ENCODE results near the gene C2orf49. TPM values are rescaled to one million over a fixed set of nuclear protein-coding genes. Genes with fewer than 3 reads are reported as not detected.

Gene C2orf49
- total RNA-seq, 1 donor from 2014 or later = 13.0 TPM

GRCh38 chr2:105369777-105370690 lies 32.7 kb downstream of the C2orf49 start:
- peaks cover 32 to 45% (median 33%) of the 10 kb centered on the region in 3 donors for H3K4me1 ChIP-seq (ENCODE audit: control insufficient read depth in 3 of 3, insufficient read depth in 3 of 3, low read length in 3 of 3)
- no peaks in the 10 kb centered on the region for H3K27me3 ChIP-seq (ENCODE audit: control insufficient read depth in 3 of 3, insufficient read depth in 3 of 3, low read length in 3 of 3)
- H3K36me3 ChIP-seq (ENCODE audit: control insufficient read depth in 3 of 3, insufficient read depth in 3 of 3, low read length in 3 of 3) = peaks cover 20 to 37% (median 22%) of the 10 kb centered on the region in 3 donors
- H3K27ac ChIP-seq (ENCODE audit: low read depth, low read length) = no peak overlapping the region
- H3K9me3 ChIP-seq (ENCODE audit: control insufficient read depth in 3 of 3, low read length in 3 of 3) = no peaks in the 10 kb centered on the region
- no peak overlapping the region for H3K4me3 ChIP-seq (ENCODE audit: low read length in 3 of 3)
- no peak overlapping the region for H3K9ac ChIP-seq (ENCODE audit: low read depth in 1 of 3, low read length in 3 of 3)

DNA sequence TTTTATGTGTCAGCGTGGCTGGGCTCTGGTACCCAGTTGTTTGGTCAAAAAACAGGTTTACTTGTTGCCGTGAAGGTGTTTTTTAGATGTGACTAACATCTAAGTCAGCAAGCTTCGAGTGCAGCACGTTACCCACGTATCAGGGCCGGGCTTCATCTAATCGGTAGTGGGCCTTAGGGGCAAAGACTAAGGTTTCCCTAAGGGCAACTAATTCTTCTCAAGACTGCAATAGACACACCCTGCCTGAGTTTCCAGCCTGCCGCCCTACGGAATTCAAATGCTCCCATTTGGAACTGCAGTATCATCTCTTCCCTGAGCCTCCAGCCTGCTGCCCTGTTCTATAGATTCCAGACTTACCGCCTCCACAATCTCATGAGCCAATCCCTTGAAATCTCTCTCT lies 33.8 kb downstream of the C2orf49 start:
- no peak overlapping the region for H3K9ac ChIP-seq (ENCODE audit: low read depth in 1 of 3, low read length in 3 of 3)
- H3K4me3 ChIP-seq (ENCODE audit: low read length in 3 of 3) = no peak overlapping the region
- H3K27ac ChIP-seq (ENCODE audit: low read depth, low read length) = no peak overlapping the region
- H3K36me3 ChIP-seq (ENCODE audit: control insufficient read depth in 3 of 3, insufficient read depth in 3 of 3, low read length in 3 of 3) = peaks cover 14 to 33% (median 16%) of the 10 kb centered on the region in 3 donors
- no peaks in the 10 kb centered on the region for H3K9me3 ChIP-seq (ENCODE audit: control insufficient read depth in 3 of 3, low read length in 3 of 3)
- H3K27me3 ChIP-seq (ENCODE audit: control insufficient read depth in 3 of 3, insufficient read depth in 3 of 3, low read length in 3 of 3) = no peaks in the 10 kb centered on the region
- peaks cover 44 to 57% (median 44%) of the 10 kb centered on the region in 3 donors for H3K4me1 ChIP-seq (ENCODE audit: control insufficient read depth in 3 of 3, insufficient read depth in 3 of 3, low read length in 3 of 3)

DNA sequence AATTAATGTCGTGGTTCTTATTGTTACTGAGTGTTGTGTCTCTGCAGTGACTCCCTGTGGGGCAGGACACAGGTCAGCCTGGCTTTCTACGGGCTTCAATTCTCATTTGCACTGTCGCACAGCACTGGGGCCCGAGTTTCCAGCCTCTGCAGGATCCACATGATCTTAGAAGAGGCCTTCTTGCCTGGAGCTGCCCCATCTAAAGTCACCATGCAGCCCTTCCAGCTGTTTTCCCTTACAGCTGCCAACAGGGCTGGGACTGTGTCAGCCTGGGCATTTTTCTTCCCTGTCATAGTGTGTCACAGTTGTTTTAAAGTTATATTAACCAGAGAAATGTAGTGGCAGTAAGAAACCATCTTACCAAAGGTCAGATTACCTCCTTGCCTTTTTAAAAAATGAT lies 34.5 kb downstream of the C2orf49 start:
- no peaks in the 10 kb centered on the region for H3K27me3 ChIP-seq (ENCODE audit: control insufficient read depth in 3 of 3, insufficient read depth in 3 of 3, low read length in 3 of 3)
- H3K27ac ChIP-seq (ENCODE audit: low read depth, low read length) = peak overlapping the region; percentile 29

DNA sequence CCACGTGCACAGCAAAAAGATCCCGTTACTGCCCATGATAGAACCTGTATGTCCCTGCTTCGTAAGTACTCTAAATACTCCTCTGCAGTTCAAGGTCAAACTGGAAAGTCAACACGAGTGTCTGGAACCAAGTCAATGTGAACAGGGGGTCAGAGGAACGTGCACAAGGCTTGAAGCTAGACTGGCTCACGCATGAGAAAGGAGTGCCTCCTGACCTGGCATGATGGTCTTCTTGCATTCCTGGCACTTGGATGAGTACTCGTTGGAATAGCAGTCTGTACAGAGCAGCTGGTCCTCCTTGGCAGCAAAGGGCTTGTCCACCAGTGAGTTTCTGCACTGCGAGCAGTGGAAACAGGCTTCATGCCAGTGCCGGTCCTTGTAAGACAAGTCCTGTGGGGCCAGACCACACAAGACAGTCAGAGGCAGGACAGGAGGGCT lies 36.0 kb downstream of the C2orf49 start:
- H3K9ac ChIP-seq (ENCODE audit: low read depth in 1 of 3, low read length in 3 of 3) = peak overlapping the region; percentile 28 to 71 (median 57)
- no peaks in the 10 kb centered on the region for H3K9me3 ChIP-seq (ENCODE audit: control insufficient read depth in 3 of 3, low read length in 3 of 3)
- H3K4me1 ChIP-seq (ENCODE audit: control insufficient read depth in 3 of 3, insufficient read depth in 3 of 3, low read length in 3 of 3) = peaks cover 59 to 79% (median 63%) of the 10 kb centered on the region in 3 donors
- no peaks in the 10 kb centered on the region for H3K27me3 ChIP-seq (ENCODE audit: control insufficient read depth in 3 of 3, insufficient read depth in 3 of 3, low read length in 3 of 3)
- H3K4me3 ChIP-seq (ENCODE audit: low read length in 3 of 3) = peak overlapping the region; percentile 32 to 47 (median 38)
- H3K27ac ChIP-seq (ENCODE audit: low read depth, low read length) = peak overlapping the region; percentile 76
- peaks cover 3 to 15% (median 9%) of the 10 kb centered on the region in 3 donors for H3K36me3 ChIP-seq (ENCODE audit: control insufficient read depth in 3 of 3, insufficient read depth in 3 of 3, low read length in 3 of 3)

More for the DNA sequence above, 34.5 kb downstream of the C2orf49 start:
- no peak overlapping the region for H3K9ac ChIP-seq (ENCODE audit: low read depth in 1 of 3, low read length in 3 of 3)
- peaks cover 10 to 28% (median 12%) of the 10 kb centered on the region in 3 donors for H3K36me3 ChIP-seq (ENCODE audit: control insufficient read depth in 3 of 3, insufficient read depth in 3 of 3, low read length in 3 of 3)
- no peaks in the 10 kb centered on the region for H3K9me3 ChIP-seq (ENCODE audit: control insufficient read depth in 3 of 3, low read length in 3 of 3)
- H3K4me1 ChIP-seq (ENCODE audit: control insufficient read depth in 3 of 3, insufficient read depth in 3 of 3, low read length in 3 of 3) = peaks cover 50 to 63% (median 50%) of the 10 kb centered on the region in 3 donors
- no peak overlapping the region for H3K4me3 ChIP-seq (ENCODE audit: low read length in 3 of 3)

DNA sequence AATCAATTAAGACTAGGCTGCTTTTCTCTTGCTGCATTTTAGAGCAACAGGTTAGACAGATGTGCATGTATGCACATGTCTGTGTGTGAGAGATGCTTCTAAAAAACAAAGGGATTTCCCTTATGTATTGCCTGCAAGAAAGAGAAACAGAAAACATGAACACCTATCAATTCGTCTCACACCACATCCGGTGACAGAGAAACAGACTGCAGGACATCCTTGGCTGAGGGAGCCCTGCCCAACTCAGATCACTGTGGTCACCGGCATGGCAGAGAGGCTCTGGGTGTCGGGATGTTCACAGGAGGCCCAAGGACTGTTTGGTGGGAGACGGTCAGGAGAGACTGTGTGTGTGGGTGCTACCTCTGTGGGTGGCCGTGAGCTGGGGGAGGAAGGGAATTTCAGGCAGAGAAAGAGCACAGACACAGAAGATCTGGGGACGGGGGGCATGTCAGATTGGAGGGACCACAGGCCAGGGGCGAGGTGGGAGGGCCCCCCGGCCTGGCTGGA lies 36.6 kb downstream of the C2orf49 start:
- H3K36me3 ChIP-seq (ENCODE audit: control insufficient read depth in 3 of 3, insufficient read depth in 3 of 3, low read length in 3 of 3) = peaks cover 4 to 10% (median 9%) of the 10 kb centered on the region in 3 donors
- peak overlapping the region; percentile 32 to 47 (median 38) for H3K4me3 ChIP-seq (ENCODE audit: low read length in 3 of 3)
- peak overlapping the region; percentile 57 to 71 (median 62) for H3K9ac ChIP-seq (ENCODE audit: low read depth in 1 of 3, low read length in 3 of 3)
- H3K27me3 ChIP-seq (ENCODE audit: control insufficient read depth in 3 of 3, insufficient read depth in 3 of 3, low read length in 3 of 3) = no peaks in the 10 kb centered on the region
- H3K4me1 ChIP-seq (ENCODE audit: control insufficient read depth in 3 of 3, insufficient read depth in 3 of 3, low read length in 3 of 3) = peaks cover 64 to 84% (median 69%) of the 10 kb centered on the region in 3 donors
- H3K9me3 ChIP-seq (ENCODE audit: control insufficient read depth in 3 of 3, low read length in 3 of 3) = no peaks in the 10 kb centered on the region
- peak overlapping the region; percentile 76 for H3K27ac ChIP-seq (ENCODE audit: low read depth, low read length)

- Histone ChIP-seq H3K27ac (ENCODE audit: low read depth, low read length) (peak overlapping the region; percentile 76), H3K36me3 (ENCODE audit: control insufficient read depth in 3 of 3, insufficient read depth in 3 of 3, low read length in 3 of 3) (peaks cover 4 to 9% (median 7%) of the 10 kb centered on the region in 3 donors), H3K9ac (ENCODE audit: low read depth in 1 of 3, low read length in 3 of 3) (peak overlapping the region in 2 of 3 donors; percentile 7 to 71), H3K9me3 (ENCODE audit: control insufficient read depth in 3 of 3, low read length in 3 of 3) (no peaks in the 10 kb centered on the region), H3K27me3 (ENCODE audit: control insufficient read depth in 3 of 3, insufficient read depth in 3 of 3, low read length in 3 of 3) (no peaks in the 10 kb centered on the region), H3K4me1 (ENCODE audit: control insufficient read depth in 3 of 3, insufficient read depth in 3 of 3, low read length in 3 of 3) (peaks cover 69 to 89% (median 78%) of the 10 kb centered on the region in 3 donors), H3K4me3 (ENCODE audit: low read length in 3 of 3) (no peak overlapping the region)
Measured at GRCh38 chr2:105375001-105375561, 37.7 kb downstream of the C2orf49 start.

GRCh38 chr2:105376010-105376409 lies 38.7 kb downstream of the C2orf49 start:
- H3K4me3 ChIP-seq (ENCODE audit: low read length in 3 of 3) = peak overlapping the region in 2 of 3 donors; percentile 25 to 29
- peak overlapping the region; percentile 76 for H3K27ac ChIP-seq (ENCODE audit: low read depth, low read length)
- H3K9ac ChIP-seq (ENCODE audit: low read depth in 1 of 3, low read length in 3 of 3) = peak overlapping the region in 1 of 3 donors; percentile 26
- no peaks in the 10 kb centered on the region for H3K27me3 ChIP-seq (ENCODE audit: control insufficient read depth in 3 of 3, insufficient read depth in 3 of 3, low read length in 3 of 3)
- peaks cover 77 to 92% (median 86%) of the 10 kb centered on the region in 3 donors for H3K4me1 ChIP-seq (ENCODE audit: control insufficient read depth in 3 of 3, insufficient read depth in 3 of 3, low read length in 3 of 3)
- peaks cover 0 to 6% (median 1%) of the 10 kb centered on the region in 3 donors for H3K36me3 ChIP-seq (ENCODE audit: control insufficient read depth in 3 of 3, insufficient read depth in 3 of 3, low read length in 3 of 3)
- no peaks in the 10 kb centered on the region for H3K9me3 ChIP-seq (ENCODE audit: control insufficient read depth in 3 of 3, low read length in 3 of 3)

- Histone ChIP-seq H3K9ac (ENCODE audit: low read depth in 1 of 3, low read length in 3 of 3) (no peak overlapping the region), H3K27ac (ENCODE audit: low read depth, low read length) (peak overlapping the region; percentile 76), H3K4me3 (ENCODE audit: low read length in 3 of 3) (no peak overlapping the region), H3K9me3 (ENCODE audit: control insufficient read depth in 3 of 3, low read length in 3 of 3) (no peaks in the 10 kb centered on the region), H3K4me1 (ENCODE audit: control insufficient read depth in 3 of 3, insufficient read depth in 3 of 3, low read length in 3 of 3) (peaks cover 85 to 95% (median 90%) of the 10 kb centered on the region in 3 donors), H3K27me3 (ENCODE audit: control insufficient read depth in 3 of 3, insufficient read depth in 3 of 3, low read length in 3 of 3) (no peaks in the 10 kb centered on the region), H3K36me3 (ENCODE audit: control insufficient read depth in 3 of 3, insufficient read depth in 3 of 3, low read length in 3 of 3) (peaks cover 0 to 8% (median 3%) of the 10 kb centered on the region in 3 donors)
Measured at GRCh38 chr2:105376789-105377240, 39.5 kb downstream of the C2orf49 start.

- Histone ChIP-seq H3K27ac (ENCODE audit: low read depth, low read length) (peak overlapping the region; percentile 76), H3K36me3 (ENCODE audit: control insufficient read depth in 3 of 3, insufficient read depth in 3 of 3, low read length in 3 of 3) (peaks cover 0 to 8% (median 3%) of the 10 kb centered on the region in 3 donors), H3K9me3 (ENCODE audit: control insufficient read depth in 3 of 3, low read length in 3 of 3) (no peaks in the 10 kb centered on the region), H3K4me1 (ENCODE audit: control insufficient read depth in 3 of 3, insufficient read depth in 3 of 3, low read length in 3 of 3) (peaks cover 90 to 98% (median 95%) of the 10 kb centered on the region in 3 donors), H3K9ac (ENCODE audit: low read depth in 1 of 3, low read length in 3 of 3) (no peak overlapping the region), H3K27me3 (ENCODE audit: control insufficient read depth in 3 of 3, insufficient read depth in 3 of 3, low read length in 3 of 3) (no peaks in the 10 kb centered on the region), H3K4me3 (ENCODE audit: low read length in 3 of 3) (no peak overlapping the region)
Measured at GRCh38 chr2:105377871-105378270, 40.5 kb downstream of the C2orf49 start.
